MV-4-11 (cell line): ENCODE measurements around the gene VAC14.

Experiments
- DNase-seq: peaks from one replicate; lab custom pipeline; 2025; lab: John Stamatoyannopoulos, UW

The VAC14 gene

DNA sequence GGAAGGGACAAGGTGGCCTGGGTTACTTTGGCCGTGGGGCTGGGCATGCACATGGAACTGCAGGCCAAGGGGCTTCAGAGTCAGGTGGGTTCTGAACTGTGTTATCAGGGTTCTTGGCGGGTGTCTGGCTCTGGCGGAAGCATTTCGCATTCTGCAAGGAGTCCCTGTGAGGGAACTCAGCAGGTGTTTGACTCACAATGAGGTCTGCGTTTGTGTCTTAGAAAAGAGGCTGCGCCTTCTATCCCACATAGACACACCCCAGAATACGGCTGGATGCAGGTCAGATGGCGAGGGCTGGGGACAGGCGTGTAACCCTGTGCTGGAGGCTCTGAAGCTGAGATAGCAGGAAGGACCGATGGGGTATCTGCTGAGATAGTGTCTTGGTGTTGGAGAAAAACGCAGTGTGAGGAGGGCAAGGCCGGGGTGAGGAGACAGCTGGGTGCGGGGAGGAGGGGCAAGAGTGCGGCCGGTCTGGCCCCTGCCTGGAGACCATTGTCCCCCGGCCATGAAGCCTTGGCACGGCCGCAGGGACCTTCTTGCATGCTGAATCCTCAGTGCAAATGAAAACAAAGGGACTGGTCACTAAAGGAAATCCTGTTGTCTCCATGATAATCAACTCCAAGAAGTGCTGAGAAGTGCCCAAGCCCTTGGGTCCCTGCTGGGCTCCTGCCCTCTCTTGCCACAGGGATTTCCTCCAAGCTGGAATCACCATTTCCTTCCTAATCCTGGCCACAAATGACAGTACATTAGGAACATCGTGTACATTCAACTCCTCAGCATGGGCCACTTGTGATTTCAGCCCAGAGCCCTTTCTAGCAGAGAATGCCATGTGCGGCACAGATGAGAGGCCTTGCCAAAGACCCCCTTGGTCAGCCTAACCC is 92.4 kb downstream of the VAC14 start:
- DNase-seq, result no peak

DNA sequence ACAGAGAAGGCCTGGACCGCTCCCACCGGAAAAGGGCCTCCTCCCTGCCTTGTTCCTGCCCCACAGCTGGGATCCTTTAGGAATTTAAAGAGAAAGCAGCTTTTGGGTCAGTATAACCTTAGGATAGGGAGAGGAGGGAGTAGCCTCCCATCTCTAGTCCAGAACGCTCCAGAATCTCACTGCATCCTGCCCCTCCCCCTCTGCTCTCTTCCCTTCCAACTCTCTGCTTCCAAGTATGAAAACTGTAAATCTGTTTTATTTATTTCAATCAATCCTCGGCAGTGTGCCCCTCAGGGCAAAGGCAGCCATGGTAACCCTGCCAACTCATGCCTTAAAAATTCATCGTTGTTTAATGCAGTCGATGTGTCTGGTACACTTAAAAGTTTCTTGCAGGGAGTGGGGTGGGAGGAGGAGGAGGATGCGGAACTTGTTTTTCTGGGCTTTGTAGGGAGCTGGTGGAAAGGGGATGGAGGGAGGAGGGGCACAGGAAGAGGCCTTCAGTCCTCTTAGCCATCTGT is 94.0 kb downstream of the VAC14 start:
- DNase-seq, result no peak

DNA sequence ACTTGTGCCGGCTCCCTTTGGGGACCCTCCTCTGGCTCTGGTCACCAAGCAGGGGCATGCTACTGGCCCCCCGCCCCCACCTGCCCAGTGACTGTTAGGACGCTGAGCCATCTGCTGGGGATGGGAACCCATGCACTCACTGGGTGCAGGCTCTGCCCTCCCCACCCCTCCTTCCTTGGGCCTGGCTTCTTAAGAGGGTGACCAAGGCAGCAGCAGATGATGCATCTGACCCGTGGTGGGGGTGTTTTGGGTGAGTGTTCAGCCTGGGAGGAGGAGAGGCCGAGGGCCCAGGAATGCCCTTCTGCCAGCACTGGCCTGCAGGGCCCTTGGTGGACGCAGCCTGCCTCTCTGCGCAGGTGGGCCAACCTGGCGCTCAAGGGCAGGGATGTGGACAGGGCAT is 95.9 kb downstream of the VAC14 start:
- DNase-seq, result no peak

DNA sequence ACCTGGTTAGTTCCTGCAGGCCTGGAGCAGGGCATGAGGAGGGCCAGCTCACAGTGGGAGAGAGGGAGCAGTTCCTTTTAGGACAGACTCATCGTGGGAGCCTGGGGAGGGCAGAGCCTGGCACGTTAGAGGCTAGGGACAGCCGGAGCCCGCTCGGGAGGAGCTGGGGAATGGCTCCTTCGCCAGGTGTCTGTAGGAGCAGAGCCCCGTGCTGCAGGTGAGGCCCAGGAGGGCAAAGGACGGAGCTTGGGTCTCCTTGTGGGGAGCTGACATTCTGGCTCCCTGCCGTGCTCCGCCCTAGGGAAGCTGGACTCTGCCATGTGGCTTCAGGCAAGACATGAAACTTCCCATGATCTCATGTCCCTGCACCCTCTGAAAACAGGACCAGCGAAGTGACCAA is 96.4 kb downstream of the VAC14 start:
- DNase-seq, result no peak

DNA sequence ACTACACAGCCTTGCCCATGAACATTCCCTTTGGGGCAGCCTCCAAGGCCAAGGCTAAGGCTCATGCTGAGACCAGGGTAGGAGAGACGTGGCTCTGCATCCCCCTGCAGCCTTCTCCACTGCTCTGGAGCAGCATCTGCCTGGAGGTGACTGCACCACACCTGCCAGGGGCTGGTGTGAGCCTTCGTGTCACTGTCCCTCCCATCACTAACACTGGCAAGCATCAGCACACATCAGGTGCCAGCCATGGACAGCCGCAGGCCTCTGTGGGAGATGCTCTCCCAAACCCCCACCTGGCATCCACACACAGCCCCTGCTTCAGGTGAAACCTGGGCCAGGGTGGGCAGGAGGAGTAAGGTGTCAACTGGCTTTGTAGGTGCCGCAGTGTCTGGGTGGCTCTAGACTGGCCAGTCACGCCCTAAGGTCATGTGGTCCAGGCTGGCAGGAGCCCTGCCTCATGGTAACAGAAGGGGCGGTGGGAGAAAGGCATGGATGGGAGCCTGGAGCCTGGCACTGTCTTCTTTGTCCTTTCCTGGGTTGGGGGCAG is 97.0 kb downstream of the VAC14 start:
- DNase-seq, result no peak

DNA sequence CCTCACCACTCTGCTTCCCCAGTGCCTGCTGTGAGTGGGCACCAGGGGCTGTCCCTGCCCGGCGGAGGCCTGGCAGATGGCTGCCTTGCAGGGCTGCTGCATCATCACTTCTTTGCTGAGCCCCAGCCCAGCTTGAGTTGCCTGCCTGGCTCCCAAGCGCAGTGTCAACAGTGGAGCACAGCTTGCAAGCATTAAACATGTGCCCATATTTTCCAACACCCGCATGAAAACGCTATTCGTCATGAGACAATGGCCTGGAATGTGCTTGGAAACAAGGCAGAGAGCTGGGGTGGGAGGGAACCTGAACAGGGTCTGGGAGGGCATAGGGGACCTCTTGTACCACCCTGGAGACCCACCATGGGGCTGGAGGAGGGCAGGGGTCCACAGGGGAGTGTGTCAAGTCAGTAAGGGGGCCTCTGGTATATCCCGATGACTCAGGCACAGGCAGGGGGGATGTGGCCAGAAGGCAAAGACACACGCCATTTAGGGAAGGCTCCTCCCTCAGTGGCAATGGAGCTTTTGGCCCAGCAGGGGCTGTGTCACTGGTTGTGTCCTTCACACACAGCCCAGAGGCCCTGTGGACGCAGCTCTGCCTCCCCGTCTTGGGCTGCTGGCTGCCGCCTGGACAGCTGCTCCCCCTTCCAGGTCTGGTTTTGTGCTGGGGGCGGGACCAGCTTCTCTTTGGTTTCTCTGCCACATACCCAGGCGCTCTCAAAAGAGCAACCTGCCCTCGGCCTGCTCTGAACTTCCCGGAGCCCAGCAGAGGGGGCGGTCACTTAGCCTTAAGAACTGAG is 97.7 kb downstream of the VAC14 start:
- DNase-seq, result no peak

DNA sequence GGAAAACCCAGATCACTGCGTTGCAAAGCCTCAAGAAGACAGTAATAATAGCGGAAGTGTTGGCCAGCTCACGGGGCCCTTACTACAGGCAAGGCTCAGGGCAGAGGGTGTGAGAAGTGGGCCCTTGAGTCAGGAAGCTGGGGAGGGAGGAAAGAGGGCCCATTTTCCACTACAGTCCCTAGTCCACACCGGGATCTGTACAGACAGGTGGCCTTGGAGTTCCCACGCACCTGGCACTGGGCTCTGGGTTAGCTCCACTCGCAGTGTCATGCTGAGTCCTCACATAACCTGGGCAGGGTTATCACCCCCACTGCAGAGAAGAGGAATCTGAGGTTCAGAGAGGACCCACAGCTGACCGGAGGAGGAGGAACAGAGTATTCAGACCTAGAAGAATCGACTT is 98.3 kb downstream of the VAC14 start:
- DNase-seq, result no peak

DNA sequence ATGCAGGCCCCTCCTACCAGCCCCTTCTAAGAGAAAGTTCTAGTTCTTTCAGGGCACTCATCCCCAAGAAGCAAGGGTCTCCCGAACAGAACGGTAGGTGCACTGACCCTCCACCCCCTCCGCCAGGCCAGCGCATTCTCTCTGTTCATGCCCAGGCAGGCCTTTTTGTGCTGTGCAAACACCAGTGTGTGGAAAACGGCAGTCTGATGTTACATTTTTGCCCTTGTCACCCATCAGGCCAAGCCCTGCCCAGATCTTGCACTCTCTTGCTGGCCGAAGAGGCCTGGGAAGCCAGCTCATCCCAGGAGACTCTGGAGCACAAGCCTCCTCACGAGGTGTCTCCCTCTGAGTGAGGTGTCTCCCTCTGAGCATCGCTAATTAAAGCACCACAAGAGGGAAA is 99.0 kb downstream of the VAC14 start:
- DNase-seq, result no peak

DNA sequence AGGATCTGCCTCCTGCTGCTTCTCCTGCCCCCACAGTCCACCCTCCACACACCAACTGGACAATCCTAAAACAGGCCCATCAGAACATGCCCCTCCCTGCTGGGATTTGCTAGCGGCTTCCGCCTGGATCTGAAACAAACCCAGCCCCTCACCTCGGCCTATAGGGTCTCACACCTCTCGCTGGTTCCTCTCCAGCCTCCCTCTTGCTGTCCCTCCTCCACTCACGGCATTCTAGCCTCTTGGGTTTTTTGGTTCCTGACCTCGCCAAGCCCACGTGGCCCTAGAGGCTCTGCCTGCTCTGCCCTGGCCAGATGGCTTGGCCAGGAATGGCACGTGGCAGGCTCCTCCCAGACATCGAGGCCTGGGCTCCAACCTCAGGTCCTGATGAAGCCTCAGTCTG is 99.4 kb downstream of the VAC14 start:
- no peak for DNase-seq

DNA sequence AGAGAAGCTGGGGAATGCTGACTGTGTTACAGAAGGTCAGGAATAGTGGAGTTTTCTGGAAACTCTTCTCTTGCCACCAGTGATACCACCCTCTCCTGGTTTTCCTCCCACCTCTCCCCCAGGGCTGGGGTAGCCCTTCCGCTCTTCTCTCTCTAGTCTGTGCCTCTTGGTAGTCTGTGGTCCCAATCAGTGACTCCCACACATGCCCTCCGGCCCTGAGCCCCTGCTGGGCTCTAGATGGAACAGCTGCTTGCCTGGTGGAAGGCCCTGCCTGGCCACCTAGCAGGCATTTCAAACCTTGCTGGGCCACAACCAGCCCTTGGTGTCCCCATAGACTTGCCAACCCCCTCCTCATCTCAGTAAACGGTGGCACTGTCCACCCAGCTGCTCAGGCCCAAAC is 99.9 kb downstream of the VAC14 start:
- DNase-seq, result peak; percentile 5

DNA sequence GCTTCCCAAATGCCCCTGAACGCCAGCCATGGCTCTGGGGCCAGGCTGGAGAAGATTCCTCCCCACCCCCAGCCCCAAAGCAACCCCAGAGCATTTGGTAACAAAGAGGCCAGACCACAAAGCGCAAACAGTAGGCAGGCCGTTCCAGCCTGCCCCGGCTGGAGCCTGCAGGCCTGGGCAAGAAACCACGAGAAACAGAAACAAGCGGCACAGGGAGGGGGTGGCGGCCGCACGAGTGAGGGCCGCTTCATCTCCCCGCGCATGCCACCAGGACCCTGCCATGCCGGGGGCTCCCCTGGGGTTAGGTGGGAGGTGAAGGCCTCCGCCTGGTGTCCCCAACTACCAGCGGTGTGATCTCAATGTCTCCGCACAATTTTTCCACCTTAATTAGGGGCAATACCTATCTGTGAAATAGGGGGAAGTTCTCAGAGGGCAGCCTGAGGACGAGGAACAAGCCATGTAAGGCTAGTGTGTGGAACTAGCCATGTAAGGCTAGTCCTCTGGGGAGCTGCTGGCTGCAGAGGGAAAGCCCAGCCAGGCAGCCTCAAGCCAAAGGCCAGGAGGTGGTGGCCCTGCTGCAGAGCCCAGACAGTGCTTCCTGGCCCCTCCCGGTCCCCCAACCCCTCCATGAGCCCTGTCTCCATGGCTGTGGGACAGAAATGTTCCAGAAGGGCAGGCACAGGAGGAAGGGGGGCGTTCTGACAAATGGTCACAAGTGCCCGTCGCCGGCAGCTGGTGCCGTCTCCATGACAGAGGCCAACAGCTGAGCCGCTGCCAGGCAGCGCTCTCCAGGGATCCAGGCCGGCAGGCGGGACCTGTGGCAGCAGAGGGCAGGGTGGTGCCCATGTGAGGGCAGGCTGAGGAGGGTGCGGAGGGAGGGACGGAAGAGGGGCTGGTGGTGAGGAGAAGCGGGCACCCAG is 100.6 kb downstream of the VAC14 start:
- DNase-seq, result peak; percentile 78

DNA sequence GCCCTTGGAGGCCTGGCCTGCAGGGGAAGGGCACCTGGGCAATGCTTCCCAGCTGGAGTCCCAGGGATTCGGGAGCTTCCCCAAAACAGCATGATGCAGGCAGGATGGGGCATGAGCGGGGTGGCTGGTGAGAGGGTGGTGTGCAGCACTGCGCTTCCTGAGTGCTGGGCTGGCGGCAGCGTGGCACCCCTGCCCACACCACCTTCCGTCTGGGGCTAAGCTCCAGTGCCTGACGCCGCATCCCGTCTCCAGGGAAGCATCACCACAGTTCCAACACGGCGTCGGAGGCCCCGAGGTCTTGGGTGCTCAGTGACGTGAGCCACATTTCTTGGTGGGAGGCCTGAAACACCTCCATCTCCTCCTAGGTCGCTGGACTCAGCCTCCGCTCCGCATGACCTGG is 101.3 kb downstream of the VAC14 start:
- no peak for DNase-seq

DNA sequence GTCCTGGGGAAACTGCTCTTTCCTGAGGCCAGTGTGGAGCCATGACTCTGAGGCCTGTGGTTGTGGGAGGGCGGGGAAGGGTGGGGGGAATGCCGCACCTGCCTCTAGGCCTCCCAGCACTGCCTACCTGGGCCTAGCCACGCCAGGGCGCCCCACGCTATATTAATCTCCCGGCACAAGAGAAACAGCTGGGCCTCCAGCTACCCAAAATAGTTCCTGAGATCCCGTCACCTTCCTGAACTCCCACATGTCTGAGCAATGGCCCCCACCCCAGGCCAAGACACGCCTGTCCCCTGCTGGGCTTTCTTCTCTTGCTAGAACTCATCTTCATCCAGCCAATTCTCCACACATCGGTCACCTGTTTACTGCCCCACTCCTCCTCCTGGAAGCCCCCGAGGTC is 102.1 kb downstream of the VAC14 start:
- no peak for DNase-seq

DNA sequence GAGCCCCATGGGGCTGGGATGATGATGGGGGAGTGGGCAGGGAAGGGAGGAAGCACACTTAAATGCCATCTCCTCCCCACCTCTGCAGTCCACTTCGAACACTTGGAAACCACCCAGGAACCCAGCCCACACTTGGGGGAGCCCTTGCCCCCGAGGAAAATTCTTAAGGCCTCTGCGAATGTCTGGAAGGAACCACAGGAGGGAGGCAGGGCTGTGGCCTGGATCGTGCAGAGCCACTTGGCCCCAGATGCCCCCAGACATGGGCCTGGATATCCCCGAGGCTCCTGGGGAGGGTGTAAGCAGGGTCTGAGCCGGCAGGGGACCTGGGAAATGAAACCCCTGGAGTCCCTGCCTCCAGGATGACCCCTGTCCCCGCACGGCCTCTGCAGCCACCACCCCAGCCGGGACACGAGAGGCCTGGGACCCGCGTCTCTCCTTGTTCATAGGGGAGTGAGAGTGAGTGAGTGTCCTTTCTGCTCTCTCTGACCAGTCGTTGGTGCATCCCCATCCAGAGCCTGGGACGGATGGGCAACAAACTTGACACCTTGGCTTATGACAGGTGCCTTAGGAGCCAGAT is 103.3 kb downstream of the VAC14 start:
- peak; percentile 12 for DNase-seq

DNA sequence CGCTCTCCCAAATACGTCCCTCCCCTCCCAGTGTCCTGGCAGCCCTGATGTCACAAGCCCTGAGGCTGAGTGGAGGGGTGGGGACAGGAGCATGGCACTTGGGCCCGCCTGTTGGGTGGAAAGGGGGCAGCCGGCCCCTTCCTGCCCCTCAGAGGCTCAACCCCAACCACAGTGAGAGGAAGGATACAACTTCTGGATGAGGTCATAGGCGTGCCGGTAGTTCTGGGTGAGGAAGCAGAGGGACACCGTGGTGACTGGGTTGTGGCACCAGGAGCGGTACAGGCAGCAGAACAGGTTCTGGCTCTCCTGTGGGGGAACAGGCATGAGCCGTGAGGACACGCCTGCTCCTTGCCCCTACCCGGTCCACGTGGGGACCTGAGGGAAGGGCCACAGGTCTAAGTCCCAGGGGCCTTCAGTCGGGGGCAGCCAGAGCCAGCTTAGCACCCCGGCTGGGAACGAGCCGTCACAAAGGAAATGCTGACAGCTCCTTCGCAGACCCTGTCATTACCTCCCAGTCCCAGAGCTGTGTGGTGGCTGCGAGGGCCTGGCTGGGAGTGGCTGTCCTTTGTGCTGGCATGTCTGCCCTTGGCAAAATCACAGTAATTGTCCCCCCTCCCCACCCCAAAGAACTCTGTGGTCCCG is 103.9 kb downstream of the VAC14 start:
- peak; percentile 83 for DNase-seq

DNA sequence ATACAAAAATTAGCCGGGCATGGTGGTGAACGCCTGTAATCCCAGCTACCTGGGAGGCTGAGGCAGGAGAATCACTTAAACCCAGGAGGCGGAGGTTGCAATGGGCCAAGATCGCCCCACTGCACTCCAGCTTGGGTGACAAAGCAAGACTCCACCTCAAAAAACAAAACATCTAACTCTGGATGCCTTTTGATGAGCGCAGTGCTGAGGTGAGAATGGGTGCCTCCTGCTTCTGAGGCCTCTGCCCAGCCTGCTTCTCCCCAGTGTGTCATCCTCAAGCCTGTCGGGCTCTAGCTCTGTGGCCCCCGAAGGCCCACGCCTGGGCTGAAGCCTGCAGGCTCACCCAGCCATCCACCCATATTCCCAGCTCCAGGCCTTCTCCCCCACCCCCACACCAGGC is 104.6 kb downstream of the VAC14 start:
- DNase-seq, result no peak

DNA sequence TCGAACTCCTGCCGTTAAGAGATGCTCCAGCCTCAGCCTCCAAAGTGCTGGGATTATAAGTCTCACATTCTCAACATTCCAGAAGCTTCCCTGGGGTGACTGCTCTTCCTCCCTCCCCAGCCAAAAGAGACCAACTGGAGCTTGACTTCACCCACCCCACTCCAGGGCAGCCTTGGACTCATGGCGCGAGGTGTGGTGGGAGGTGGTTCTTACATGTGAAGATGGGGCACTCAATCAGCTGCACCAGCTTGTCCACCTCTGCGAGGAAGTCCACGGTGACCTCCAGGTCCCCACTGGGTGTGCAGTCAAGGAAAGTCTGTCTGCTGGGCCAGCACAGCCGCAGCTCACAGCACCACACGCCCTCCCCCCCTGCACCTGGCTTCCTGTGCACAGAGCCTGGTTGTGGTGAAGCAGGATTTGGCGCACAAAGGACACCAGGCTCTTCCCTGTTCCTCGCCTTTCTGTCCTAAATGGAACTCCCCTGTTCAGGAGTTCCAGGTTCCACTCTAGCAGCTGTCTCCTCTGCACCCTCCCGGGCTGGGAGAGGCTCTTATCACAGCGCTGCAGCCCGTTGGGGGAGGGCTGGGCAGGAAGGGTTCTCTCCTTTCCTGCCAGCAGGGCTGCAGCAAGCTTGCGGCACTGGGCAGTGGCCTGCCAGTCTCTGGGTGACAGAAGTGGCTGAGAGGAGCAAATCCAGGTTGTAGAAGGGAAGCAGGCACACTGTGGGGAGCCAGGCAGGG is 105.5 kb downstream of the VAC14 start:
- DNase-seq, result peak; percentile 16

DNA sequence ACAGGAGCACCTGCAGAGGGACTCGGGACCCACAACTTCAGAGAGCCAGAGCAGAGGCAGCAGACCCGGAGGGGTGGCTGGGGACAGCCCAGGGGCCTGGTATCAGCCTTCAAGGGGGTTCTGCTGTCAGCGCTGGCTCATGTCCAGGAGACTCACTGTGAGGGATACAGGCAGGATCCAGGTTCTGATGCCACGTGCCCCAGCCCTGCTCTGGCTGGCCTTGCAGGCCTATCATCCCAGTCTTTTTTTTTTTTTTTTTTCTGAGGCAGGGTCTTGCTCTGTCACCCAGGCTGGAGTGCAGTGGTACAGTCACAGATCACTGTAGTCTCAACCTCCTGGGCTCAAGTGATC is 106.1 kb downstream of the VAC14 start:
- DNase-seq, result no peak

DNA sequence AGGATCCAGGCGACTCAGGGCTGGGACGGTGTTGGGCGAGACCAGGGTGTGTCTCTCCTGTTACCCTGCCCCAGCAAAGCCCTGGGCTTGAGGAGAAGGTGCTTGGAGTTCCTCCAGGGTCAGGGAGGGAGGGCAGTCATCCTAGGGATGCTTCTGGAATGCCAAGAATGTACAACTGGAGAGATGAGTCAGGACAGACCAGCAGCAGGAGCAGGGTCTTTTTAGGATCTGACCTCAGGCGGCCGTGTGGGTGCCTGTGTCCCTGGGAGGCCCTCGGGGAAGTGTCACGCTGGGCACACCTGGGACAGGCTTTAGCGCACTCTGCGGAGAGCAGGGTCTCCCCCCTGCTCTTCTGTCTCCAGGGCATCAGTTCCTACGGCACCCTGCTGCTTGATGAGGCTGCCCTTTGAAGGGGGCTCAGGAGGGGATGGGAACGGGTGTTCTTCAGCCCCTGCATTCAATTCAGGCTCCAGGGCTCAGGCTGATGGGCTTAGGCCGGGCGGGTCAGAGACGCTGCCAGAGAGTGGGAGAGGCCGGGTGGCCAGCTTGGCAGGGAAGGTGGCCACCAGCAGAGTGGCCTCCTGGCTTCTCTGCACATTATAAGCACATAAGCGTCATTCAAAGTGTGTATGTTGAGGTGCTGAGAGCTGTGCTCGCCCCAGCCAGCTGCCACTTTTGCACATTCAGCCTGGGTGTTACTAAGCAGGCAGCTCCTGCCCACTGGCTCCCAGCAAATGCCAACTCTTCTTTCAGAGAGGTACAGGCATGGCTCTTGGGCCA is 106.7 kb downstream of the VAC14 start:
- DNase-seq, result no peak
